Cortex of kidney (tissue), 1 donor: ENCODE results near the gene GSTT4.
"Not testable (repeated sequence)": the region's sequence is repeated elsewhere in the genome, so short reads cannot be mapped to it uniquely, and the experiment has no call there.

Experiments used
- DNase-seq: peaks from one replicate; lab custom pipeline; 2025; lab: John Stamatoyannopoulos, UW

The GSTT4 gene

DNA sequence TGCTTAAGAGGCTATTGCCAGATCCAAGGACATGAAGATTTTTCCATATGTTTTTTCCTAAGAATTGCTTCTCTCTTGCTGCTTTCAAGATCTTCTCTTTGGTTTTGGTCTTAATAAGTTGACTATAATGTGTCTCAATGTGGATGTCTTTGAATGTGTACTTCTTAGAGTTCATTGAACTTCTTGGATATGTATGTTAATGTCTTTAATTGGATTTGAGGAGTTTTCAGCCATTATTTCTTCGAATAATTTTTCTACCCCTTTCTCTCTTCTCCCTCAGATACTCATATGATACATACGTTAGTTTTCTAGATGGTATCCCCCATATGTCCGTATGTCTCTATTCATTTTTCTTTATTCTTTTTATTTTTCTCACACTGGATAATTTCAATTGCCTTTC lies 19.1 kb upstream of the GSTT4 start:
- DNase-seq, result no peak

DNA sequence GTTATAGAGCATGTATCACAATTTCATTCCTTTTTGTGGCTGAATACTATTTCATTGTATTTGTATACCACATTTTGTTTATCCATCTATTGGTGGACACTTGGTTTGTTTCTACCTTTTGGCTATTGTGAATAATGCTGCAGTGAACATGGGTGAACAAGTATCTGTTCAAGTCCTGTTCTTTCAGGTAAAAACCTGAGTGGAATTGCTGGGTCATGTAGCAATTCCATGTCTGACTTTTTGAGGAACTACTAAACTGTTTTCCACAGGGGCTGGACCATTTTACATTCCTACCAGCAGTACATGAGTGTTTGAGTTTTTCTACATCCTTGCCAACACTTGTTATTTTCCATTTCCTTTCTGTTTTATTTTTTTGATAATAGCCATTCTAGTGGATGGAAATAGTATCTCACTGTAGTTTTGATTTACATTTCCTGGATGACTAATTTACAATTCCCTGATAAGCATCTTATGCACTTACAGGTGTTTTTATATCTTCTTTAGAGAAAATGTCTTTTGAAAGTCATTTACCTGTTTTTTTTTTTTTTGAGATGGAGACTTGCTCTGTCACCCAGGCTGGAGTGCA lies 18.0 kb upstream of the GSTT4 start:
- no peak for DNase-seq

GRCh38 chr22:24021304-24021703 lies 16.1 kb upstream of the GSTT4 start:
- no peak for DNase-seq

GRCh38 chr22:24016156-24016555 lies 10.9 kb upstream of the GSTT4 start:
- DNase-seq, result no peak

- DNase-seq, result no peak
Observed at GRCh38 chr22:24011735-24012068, 6.4 kb upstream of the GSTT4 start.

GRCh38 chr22:24010018-24010391 lies 4.8 kb upstream of the GSTT4 start:
- no peak for DNase-seq

- no peak for DNase-seq
Observed at GRCh38 chr22:24009227-24010017, 4.2 kb upstream of the GSTT4 start.

- no peak for DNase-seq
Observed at GRCh38 chr22:24008381-24009226, 3.4 kb upstream of the GSTT4 start.

GRCh38 chr22:24008022-24008283 lies 2.7 kb upstream of the GSTT4 start:
- no peak for DNase-seq

DNA sequence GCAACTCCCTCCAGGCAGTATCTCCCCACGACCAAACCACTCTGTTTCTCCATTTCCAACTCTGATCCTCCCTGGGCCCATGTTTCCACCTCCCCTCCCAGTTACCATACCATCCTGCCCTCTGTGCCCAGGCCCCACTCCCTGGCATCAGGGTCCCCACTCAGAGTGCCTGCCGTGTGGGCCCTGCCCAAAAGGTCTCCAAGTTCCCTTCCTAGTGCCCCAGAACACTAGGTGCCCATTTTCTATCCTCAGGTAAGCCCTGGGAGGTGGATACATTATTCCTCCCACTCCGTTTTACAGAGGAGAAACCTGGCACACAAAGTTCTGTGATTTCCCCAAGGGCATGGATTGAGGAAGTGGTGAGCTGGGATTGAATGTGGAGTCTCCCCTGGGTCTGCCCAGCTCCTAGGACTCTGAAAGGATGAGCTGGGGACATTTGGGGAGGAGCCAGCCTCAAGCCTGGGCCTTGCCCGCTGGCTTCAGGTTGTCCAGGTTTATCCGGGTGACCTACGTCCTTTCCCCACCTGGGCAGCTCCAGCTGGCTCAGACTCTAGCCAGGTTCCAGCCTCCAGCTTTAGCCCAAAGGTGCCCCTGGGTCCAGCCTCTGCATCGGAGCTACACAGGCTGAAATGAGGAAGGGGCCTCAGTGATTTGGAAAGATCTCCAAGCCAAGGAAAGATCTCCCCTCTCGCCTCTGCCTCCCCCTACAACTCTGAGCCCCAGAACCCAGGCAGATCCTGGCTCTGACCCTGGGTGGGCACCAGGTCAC lies 2.2 kb upstream of the GSTT4 start:
- no peak for DNase-seq

DNA sequence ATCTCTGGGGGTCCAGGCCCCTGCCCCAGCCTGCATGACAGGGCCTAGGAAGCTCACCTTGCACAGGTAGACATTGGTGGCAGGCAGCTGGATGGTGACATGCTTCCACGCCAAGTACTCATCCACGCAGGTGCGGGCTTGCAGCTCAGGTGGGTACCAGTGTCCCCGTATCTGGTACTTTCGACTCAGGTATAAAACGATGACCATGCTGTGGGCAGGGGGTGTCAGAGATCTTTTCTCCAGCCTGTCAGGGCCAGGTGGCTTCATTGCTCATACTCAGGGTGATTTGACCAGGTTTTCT lies 1.6 kb upstream of the GSTT4 start:
- no peak for DNase-seq

- DNase-seq, result no peak
Observed at GRCh38 chr22:24006207-24006913, 1.1 kb upstream of the GSTT4 start.

DNA sequence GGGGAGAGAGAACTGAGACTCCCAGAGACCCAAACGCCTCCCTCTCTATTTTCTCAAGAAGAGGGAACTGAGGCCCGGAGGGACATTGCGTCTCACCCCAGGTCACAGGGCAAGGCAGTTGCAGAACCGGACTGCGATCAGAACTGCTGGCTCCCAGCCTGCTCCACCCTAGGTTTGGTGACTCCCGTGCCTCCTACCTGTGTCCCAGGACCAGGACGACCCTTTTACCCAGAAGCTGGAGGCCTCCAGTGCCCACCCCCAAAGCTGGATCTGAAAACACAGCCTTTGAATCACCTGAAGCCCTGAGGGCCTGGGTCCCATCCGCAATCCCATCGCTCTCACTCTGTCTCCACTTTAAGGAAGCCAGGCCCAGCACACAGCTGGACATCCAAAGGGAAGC lies 1.4 kb downstream of the GSTT4 start:
- no peak for DNase-seq

DNA sequence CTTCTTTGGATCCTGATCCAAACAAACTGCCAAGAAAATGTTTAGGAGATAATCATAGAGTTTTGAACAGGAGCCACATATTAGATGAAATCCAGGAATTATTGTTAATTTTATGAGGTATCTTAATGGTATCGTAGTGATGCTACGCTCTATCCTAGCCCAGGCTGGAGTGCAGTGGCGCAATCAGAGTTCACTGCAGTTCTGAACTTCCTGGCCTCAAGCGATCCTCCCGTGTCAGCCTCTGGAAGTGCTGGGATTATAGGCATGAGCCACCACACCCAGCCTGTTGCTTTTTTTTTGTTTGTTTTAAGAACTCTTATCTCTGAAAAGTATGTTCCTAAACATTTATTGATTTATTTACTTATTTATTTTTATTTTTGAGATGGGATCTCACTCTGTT lies 2.4 kb downstream of the GSTT4 start:
- DNase-seq, result no peak

DNA sequence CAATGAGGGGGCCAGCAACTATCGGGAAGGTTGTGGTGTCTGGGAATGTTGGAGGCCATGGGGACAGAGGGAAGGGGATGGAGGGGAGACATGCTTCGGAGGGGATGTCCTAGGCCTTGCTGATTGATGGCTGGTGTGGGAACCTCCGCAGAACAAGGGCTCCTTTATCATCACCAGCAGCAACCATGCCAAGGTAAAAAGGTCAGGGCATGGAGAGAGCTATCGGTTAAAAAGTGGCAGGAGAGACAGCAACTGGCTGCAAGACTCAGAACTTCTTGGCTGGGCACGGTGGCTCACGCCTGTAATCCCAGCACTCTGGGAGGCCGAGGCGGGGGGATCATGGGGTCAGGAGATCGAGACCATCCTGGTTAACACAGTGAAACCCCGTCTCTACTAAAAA lies 3.0 kb downstream of the GSTT4 start:
- no peak for DNase-seq

DNA sequence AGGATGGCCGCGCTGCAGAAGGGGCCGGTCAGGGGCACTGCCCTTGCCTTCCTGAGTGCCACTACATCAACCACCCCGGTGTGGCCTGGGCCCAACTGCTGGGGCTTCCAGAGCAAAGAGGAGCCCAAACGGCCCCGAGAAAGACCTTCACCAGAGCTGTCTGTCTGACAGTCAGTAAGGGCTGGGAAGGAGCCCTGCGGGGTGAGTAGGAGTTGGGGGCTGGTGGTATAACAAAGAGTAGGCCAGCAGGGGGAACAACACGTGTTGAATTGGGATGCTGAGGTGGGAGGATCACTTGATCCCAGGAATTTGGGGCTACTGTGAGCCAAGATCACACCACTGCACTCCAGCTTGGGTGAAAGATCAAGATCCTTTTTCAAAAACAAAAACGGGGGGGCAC lies 3.9 kb downstream of the GSTT4 start:
- no peak for DNase-seq

DNA sequence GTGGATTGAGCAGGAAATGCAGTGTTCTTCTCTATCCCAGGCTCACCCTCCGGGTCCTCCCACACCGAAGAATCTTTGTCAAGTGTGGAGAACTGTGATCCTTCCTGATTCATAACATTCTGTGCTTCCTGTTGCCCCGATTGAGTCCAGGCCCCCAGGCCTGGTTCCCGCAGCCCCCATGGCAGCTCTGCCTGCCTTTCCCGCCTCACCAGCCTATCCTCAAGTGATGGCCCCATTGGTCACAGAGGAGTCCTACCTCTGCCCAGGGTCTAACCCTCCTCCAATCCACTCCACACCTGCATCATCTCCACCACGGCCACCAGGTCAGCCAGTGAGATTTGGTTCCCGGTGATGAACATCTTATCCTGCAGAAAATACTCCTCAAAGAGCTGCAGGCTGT lies 5.5 kb downstream of the GSTT4 start:
- DNase-seq, result not testable (repeated sequence)

GRCh38 chr22:23997092-23997491 lies 8.2 kb downstream of the GSTT4 start:
- DNase-seq, result no peak

- not testable (repeated sequence) for DNase-seq
Observed at GRCh38 chr22:23993581-23994177, 11.6 kb downstream of the GSTT4 start.

DNA sequence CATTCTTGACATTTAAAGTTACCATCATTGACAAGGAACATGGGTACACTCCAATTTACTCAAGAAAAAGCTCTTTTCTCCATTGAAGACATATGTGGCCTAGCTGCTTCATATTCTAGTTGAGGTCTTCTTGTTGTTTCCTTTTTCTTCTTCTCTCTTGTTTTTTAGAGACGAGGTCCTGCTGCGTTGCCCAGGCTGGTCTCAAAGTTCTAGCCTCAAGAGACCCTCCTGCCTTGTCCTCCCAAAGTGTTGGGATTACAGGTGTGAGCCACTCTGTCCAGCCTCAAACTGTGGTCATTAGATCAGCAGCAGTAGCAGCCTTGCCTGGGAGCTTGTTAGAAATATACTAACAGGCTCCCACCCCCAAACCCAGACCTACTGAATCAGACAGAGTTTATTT lies 12.2 kb downstream of the GSTT4 start:
- not testable (repeated sequence) for DNase-seq

GRCh38 chr22:23989583-23990244 lies 15.5 kb downstream of the GSTT4 start:
- DNase-seq, result not testable (repeated sequence)
